GM23338 (cell line): ENCODE measurements around the gene CSRNP3. TPM values are rescaled to one million over a fixed set of nuclear protein-coding genes. Genes with fewer than 3 reads are reported as not detected.

Source experiments
- ATAC-seq: fragments of 200-7000 bp; cut with Tn5 transposase; 3 replicates; pipeline ENCODE4 v1.9.1; 2020
- DNase-seq: peaks from one replicate; pipeline ENCODE4 v3.0.0-alpha.2; 2015; ENCODE audit warnings: low spot score
- H2AFZ ChIP-seq: fragments of 200-600 bp; sonication (generic); 2 replicates; pipeline ENCODE4 v1.8.0; 2016; ENCODE audit warnings: antibody characterized with exemption, mild to moderate bottlenecking, moderate library complexity
- H3F3A ChIP-seq: fragments of 200-600 bp; sonication (generic); replicated peaks from 2 replicates; pipeline ENCODE4 v1.8.0; 2017; ENCODE audit warnings: antibody characterized with exemption, mixed run types, low read depth
- H3K27ac ChIP-seq: fragments of 200-600 bp; sonication (generic); 2 replicates; pipeline ENCODE4 v1.6.1; 2016; ENCODE audit warnings: low read depth
- H3K27me3 ChIP-seq: fragments of 200-600 bp; sonication (generic); 2 replicates; pipeline ENCODE4 v1.8.0; 2016; ENCODE audit warnings: mild to moderate bottlenecking, mixed run types, moderate library complexity; ENCODE audit not compliant: insufficient read depth
- H3K36me3 ChIP-seq: fragments of 200-600 bp; sonication (generic); 2 replicates; pipeline ENCODE4 v1.8.0; 2016; ENCODE audit warnings: mild to moderate bottlenecking; ENCODE audit not compliant: insufficient read depth
- H3K4me1 ChIP-seq: fragments of 200-600 bp; sonication (generic); 2 replicates; pipeline ENCODE4 v1.8.0; 2016; ENCODE audit warnings: mild to moderate bottlenecking, moderate library complexity; ENCODE audit not compliant: insufficient read depth
- H3K4me2 ChIP-seq: fragments of 200-600 bp; sonication (generic); 2 replicates; pipeline ENCODE4 v1.7.1; 2017; ENCODE audit warnings: mixed run types
- H3K4me3 ChIP-seq: fragments of 200-600 bp; sonication (generic); 2 replicates; pipeline ENCODE4 v1.6.1; 2016; ENCODE audit warnings: mixed run types
- H3K79me2 ChIP-seq: fragments of 200-600 bp; sonication (generic); replicated peaks from 2 replicates; pipeline ENCODE4 v1.8.0; 2017; ENCODE audit warnings: mild to moderate bottlenecking; ENCODE audit not compliant: insufficient read depth
- H3K9me2 ChIP-seq: fragments of 200-600 bp; sonication (generic); 2 replicates; pipeline ENCODE4 v1.8.0; 2017; ENCODE audit not compliant: insufficient read depth
- H4K20me1 ChIP-seq: fragments of 200-600 bp; sonication (generic); replicated peaks from 2 replicates; pipeline ENCODE4 v1.8.0; 2017; ENCODE audit warnings: mild to moderate bottlenecking; ENCODE audit not compliant: insufficient read depth
- H3K27ac Mint-ChIP-seq: 2 replicates; pipeline ENCODE4 v1.8.0; 2020; ENCODE audit warnings: inconsistent platforms, mild to moderate bottlenecking, moderate library complexity, mixed read lengths
- H3K27me3 Mint-ChIP-seq: 3 replicates; pipeline ENCODE4 v1.8.0; 2022; ENCODE audit warnings: low read depth, mild to moderate bottlenecking, moderate library complexity, mixed read lengths, inconsistent platforms; ENCODE audit not compliant: insufficient read depth, poor library complexity
- H3K36me3 Mint-ChIP-seq: 3 replicates; pipeline ENCODE4 v1.8.0; 2021; ENCODE audit warnings: low read depth, mild to moderate bottlenecking, inconsistent platforms, moderate library complexity, mixed read lengths
- H3K4me1 Mint-ChIP-seq: 3 replicates; pipeline ENCODE4 v1.8.0; 2020; ENCODE audit warnings: mild to moderate bottlenecking, inconsistent platforms, mixed read lengths
- H3K4me3 Mint-ChIP-seq: 3 replicates; pipeline ENCODE4 v1.8.0; 2021; ENCODE audit warnings: moderate library complexity, mild to moderate bottlenecking, inconsistent platforms, mixed read lengths
- H3K9me3 Mint-ChIP-seq: 3 replicates; pipeline ENCODE4 v1.8.0; 2020; ENCODE audit warnings: moderate library complexity, mild to moderate bottlenecking, inconsistent platforms, mixed read lengths
- ETS1 ChIP-seq: IDR thresholded peaks from 2 replicates; pipeline ENCODE4 v1.6.1; 2016; ENCODE audit warnings: antibody characterized with exemption
- NANOG ChIP-seq: IDR thresholded peaks from 2 replicates; pipeline ENCODE4 v1.6.1; 2016; ENCODE audit warnings: antibody characterized with exemption, borderline replicate concordance
- ZNF114 ChIP-seq: fragments of 250-450 bp; sonication (Bioruptor Pico); IDR thresholded peaks from 2 replicates; pipeline ENCODE4 v1.5.0; 2020; ENCODE audit warnings: mild to moderate bottlenecking, moderate library complexity
- ZNF462 ChIP-seq: fragments of 250-450 bp; sonication (Bioruptor Pico); IDR thresholded peaks from 2 replicates; pipeline ENCODE4 v1.5.0; 2020; ENCODE audit warnings: mild to moderate bottlenecking, moderate library complexity
- polyA plus RNA-seq: library from polyadenylated mRNA; unstranded; fragments of >200 nt; fragmentation: Nextera tagmentation; extraction: Ambion mirVana; gene quantifications from 2 replicates; pipeline ENCODE4 v1.2.1, GENCODE V29; 2016
- total RNA-seq: library from RNA; depleted of rRNA; stranded (reverse); fragments of >200 nt; shearing (Covaris generic); gene quantifications from 2 replicates; pipeline ENCODE4 v1.2.3, GENCODE V29; 2014

Gene CSRNP3
- total and polyA plus RNA-seq, 2 experiments from 2014 or later = 3.8 to 6.8 TPM

- no peak overlapping the region for H3K4me3 ChIP-seq
- no peak for ATAC-seq
- no peaks in the 10 kb centered on the region for H3K36me3 Mint-ChIP-seq
These were observed 29.1 kb upstream of the CSRNP3 start for GRCh38 chr2:165440367-165440766.

More at GRCh38 chr2:165440367-165440766, 29.1 kb upstream of the CSRNP3 start:
- peaks cover 13% of the 10 kb centered on the region for H3K4me1 ChIP-seq
- H4K20me1 ChIP-seq = no peaks in the 10 kb centered on the region
- no peaks in the 10 kb centered on the region for H3K36me3 ChIP-seq
- no peaks in the 10 kb centered on the region for H3F3A ChIP-seq
- no peaks in the 10 kb centered on the region for H3K9me3 Mint-ChIP-seq
- H2AFZ ChIP-seq = no peak overlapping the region
- peaks cover 20% of the 10 kb centered on the region for H3K4me1 Mint-ChIP-seq
- H3K27me3 ChIP-seq = no peaks in the 10 kb centered on the region
- H3K27ac Mint-ChIP-seq = no peak overlapping the region
- H3K4me2 ChIP-seq = no peak overlapping the region
- no peak overlapping the region for H3K4me3 Mint-ChIP-seq
- H3K27me3 Mint-ChIP-seq = no peaks in the 10 kb centered on the region
- TF ChIP-seq ZNF114 = no peak
- TF ChIP-seq ETS1 = no peak
- no peak for TF ChIP-seq NANOG
- TF ChIP-seq ZNF462 = no peak
- H3K9me2 ChIP-seq = 0 out of 2 replicates have a peak, but pooled peaks cover under 1% of the 10 kb centered on the region
- DNase-seq = no peak
- no peak overlapping the region for H3K27ac ChIP-seq
- no peaks in the 10 kb centered on the region for H3K79me2 ChIP-seq
